H9 (cell line): ENCODE results near the gene PRUNE2. TPM values are rescaled to one million over a fixed set of nuclear protein-coding genes. Genes with fewer than 3 reads are reported as not detected.

Experiments
- DNase-seq: peaks from one replicate; pipeline ENCODE4 v3.0.0-alpha.2; 2017
- H2AFZ ChIP-seq: one replicate; pipeline ENCODE4 v1.6.1; 2013; ENCODE audit warnings: mild to moderate bottlenecking, low read length, control low read depth, moderate library complexity
- H2AK5ac ChIP-seq: 2 replicates; pipeline ENCODE4 v1.6.1; 2013; ENCODE audit warnings: low read length, control low read depth, mixed read lengths; ENCODE audit not compliant: insufficient read length
- H2BK120ac ChIP-seq: one replicate; pipeline ENCODE4 v1.6.1; 2013; ENCODE audit warnings: low read depth, mild to moderate bottlenecking, low read length, control low read depth, inconsistent platforms; ENCODE audit not compliant: poor library complexity, severe bottlenecking
- H2BK12ac ChIP-seq: 2 replicates; pipeline ENCODE4 v1.6.1; 2013; ENCODE audit warnings: low read length, control low read depth, mixed read lengths, low read depth; ENCODE audit not compliant: insufficient read length
- H2BK15ac ChIP-seq: 2 replicates; pipeline ENCODE4 v1.6.1; 2013; ENCODE audit warnings: low read depth, low read length, control low read depth
- H2BK20ac ChIP-seq: one replicate; pipeline ENCODE4 v1.6.1; 2013; ENCODE audit warnings: low read depth, mild to moderate bottlenecking, low read length, control low read depth, inconsistent platforms; ENCODE audit not compliant: poor library complexity, severe bottlenecking
- H2BK5ac ChIP-seq: 2 replicates; pipeline ENCODE4 v1.6.1; 2013; ENCODE audit warnings: low read length, control low read depth, mixed read lengths; ENCODE audit not compliant: insufficient read length
- H3K14ac ChIP-seq: 2 replicates; pipeline ENCODE4 v1.6.1; 2013; ENCODE audit warnings: low read length, control low read depth; ENCODE audit not compliant: insufficient read depth
- H3K18ac ChIP-seq: 2 replicates; pipeline ENCODE4 v1.6.1; 2013; ENCODE audit warnings: low read depth, mild to moderate bottlenecking, mixed read lengths, low read length, control low read depth; ENCODE audit not compliant: insufficient read length
- H3K23ac ChIP-seq: 2 replicates; pipeline ENCODE4 v1.6.1; 2013; ENCODE audit warnings: low read length, control low read depth, mixed read lengths, low read depth; ENCODE audit not compliant: insufficient read length
- H3K23me2 ChIP-seq: 2 replicates; pipeline ENCODE4 v1.6.1; 2013; ENCODE audit warnings: low read depth, mild to moderate bottlenecking, mixed read lengths, low read length, control low read depth; ENCODE audit not compliant: insufficient read length, poor library complexity, severe bottlenecking
- H3K27ac ChIP-seq: 2 replicates; pipeline ENCODE4 v1.5.1; 2013; ENCODE audit warnings: low read length, control low read depth, mixed read lengths, low read depth; ENCODE audit not compliant: insufficient read length
- H3K27me3 ChIP-seq: 2 replicates; pipeline ENCODE4 v1.6.1; 2013; ENCODE audit warnings: low read length, control low read depth, inconsistent platforms; ENCODE audit not compliant: insufficient read depth
- H3K4ac ChIP-seq: 2 replicates; pipeline ENCODE4 v1.6.1; 2013; ENCODE audit warnings: low read depth, mild to moderate bottlenecking, control low read depth, inconsistent platforms, low read length, moderate library complexity
- H3K4me1 ChIP-seq: 2 replicates; pipeline ENCODE4 v1.6.1; 2013; ENCODE audit warnings: low read length, control low read depth, inconsistent platforms; ENCODE audit not compliant: insufficient read depth
- H3K4me2 ChIP-seq: 2 replicates; pipeline ENCODE4 v1.6.1; 2013; ENCODE audit warnings: low read length, control low read depth, mixed read lengths; ENCODE audit not compliant: insufficient read length, insufficient read depth
- H3K56ac ChIP-seq: 2 replicates; pipeline ENCODE4 v1.6.1; 2013; ENCODE audit warnings: low read depth, mild to moderate bottlenecking, mixed read lengths, low read length, control low read depth; ENCODE audit not compliant: insufficient read length
- H3K79me1 ChIP-seq: 2 replicates; pipeline ENCODE4 v1.6.1; 2013; ENCODE audit warnings: low read depth, mild to moderate bottlenecking, moderate library complexity, low read length, control low read depth, inconsistent platforms; ENCODE audit not compliant: insufficient read depth, poor library complexity, severe bottlenecking
- H3K79me2 ChIP-seq: 2 replicates; pipeline ENCODE4 v1.6.1; 2013; ENCODE audit warnings: low read length, control low read depth, inconsistent platforms; ENCODE audit not compliant: insufficient read depth
- H3K9ac ChIP-seq: 2 replicates; pipeline ENCODE4 v1.6.1; 2013; ENCODE audit warnings: low read length, control low read depth, mixed read lengths; ENCODE audit not compliant: insufficient read length; ENCODE audit errors: extremely low read depth
- H3K9me3 ChIP-seq: one replicate; pipeline ENCODE4 v1.6.1; 2013; ENCODE audit warnings: low read depth, low read length, inconsistent platforms; ENCODE audit not compliant: control insufficient read depth
- H3T11ph ChIP-seq: one replicate; pipeline ENCODE4 v1.6.1; 2013; ENCODE audit warnings: mild to moderate bottlenecking, low read length, control low read depth, inconsistent platforms
- H4K20me1 ChIP-seq: one replicate; pipeline ENCODE4 v1.6.1; 2013; ENCODE audit not compliant: control insufficient read depth, insufficient read length, insufficient read depth
- H4K5ac ChIP-seq: 2 replicates; pipeline ENCODE4 v1.6.1; 2013; ENCODE audit warnings: low read depth, mild to moderate bottlenecking, mixed read lengths, low read length, control low read depth; ENCODE audit not compliant: insufficient read length
- H4K8ac ChIP-seq: replicated peaks from 2 replicates; pipeline ENCODE4 v1.6.1; 2013; ENCODE audit warnings: low read length, control low read depth, mixed read lengths, low read depth; ENCODE audit not compliant: insufficient read length
- H4K91ac ChIP-seq: 2 replicates; pipeline ENCODE4 v1.6.1; 2013; ENCODE audit warnings: low read depth, mild to moderate bottlenecking, moderate library complexity, mixed read lengths, low read length, control low read depth; ENCODE audit not compliant: insufficient read length
- H3K27ac Mint-ChIP-seq, 3 experiments: 2 replicates in 2 of 3; 3 replicates in 1 of 3; pipeline ENCODE4 v1.8.0; 2020 to 2021; ENCODE audit warnings: mixed read lengths in 3 of 3, mild to moderate bottlenecking in 1 of 3, moderate library complexity in 1 of 3
- H3K27me3 Mint-ChIP-seq: 2 replicates; pipeline ENCODE4 v1.8.0; 2021; ENCODE audit warnings: low read depth, mild to moderate bottlenecking, moderate library complexity, mixed read lengths
- H3K36me3 Mint-ChIP-seq, 3 experiments: 2 replicates in 2 of 3; 3 replicates in 1 of 3; pipeline ENCODE4 v1.8.0; 2020 to 2021; ENCODE audit warnings: low read depth in 3 of 3, mixed read lengths in 3 of 3; ENCODE audit not compliant: insufficient read depth in 1 of 3
- H3K4me1 Mint-ChIP-seq, 2 experiments: 2 replicates each; pipeline ENCODE4 v1.8.0; 2020; ENCODE audit warnings: mixed read lengths in 2 of 2
- H3K4me3 Mint-ChIP-seq, 2 experiments: 2 replicates in 1 of 2; 3 replicates in 1 of 2; pipeline ENCODE4 v1.8.0; 2020 to 2021; ENCODE audit warnings: mild to moderate bottlenecking in 2 of 2, mixed read lengths in 2 of 2, moderate library complexity in 1 of 2
- H3K9me3 Mint-ChIP-seq, 2 experiments: 2 replicates in 1 of 2; 3 replicates in 1 of 2; pipeline ENCODE4 v1.8.0; 2020; ENCODE audit warnings: mild to moderate bottlenecking in 2 of 2, mixed read lengths in 2 of 2, moderate library complexity in 1 of 2
- CTCF ChIP-seq: fragments of 200-600 bp; sonication (generic); conservative IDR thresholded peaks from 3 replicates; pipeline ENCODE4 v1.8.0; 2021; ENCODE audit warnings: antibody characterized with exemption, mild to moderate bottlenecking
- WGBS: extraction: QIAGEN DNeasy Blood & Tissue Kit; methylation state at CpG from one replicate; pipeline ENCODE4 v1.1.7; 2013; ENCODE audit warnings: missing lambda C conversion rate, low lambda C conversion rate, mixed read lengths; ENCODE audit not compliant: insufficient read length; ENCODE audit errors: extremely low coverage; 5-methylcytosine and 5-hydroxymethylcytosine counted together
- total RNA-seq: library from RNA; stranded (reverse); gene quantifications from 2 replicates; pipeline ENCODE4 v1.2.1, GENCODE V29; 2021

PRUNE2 gene
- total RNA-seq, 1 experiment from 2014 or later: 12.1 TPM

- Mint-ChIP-seq H3K36me3 (no peaks in the 10 kb centered on the region; a peak in 2 of 7 replicates), H3K27me3 (no peaks in the 10 kb centered on the region), H3K9me3 (no peaks in the 10 kb centered on the region), H3K4me3 (no peak overlapping the region), H3K27ac (no peak overlapping the region), H3K4me1 (no peaks in the 10 kb centered on the region)
- Histone ChIP-seq H3K56ac (no peak overlapping the region), H2BK20ac (no peak overlapping the region), H3K9me3 (no peaks in the 10 kb centered on the region), H3K23me2 (no peaks in the 10 kb centered on the region), H2AK5ac (no peak overlapping the region), H4K91ac (no peak overlapping the region), H3K4me1 (no peaks in the 10 kb centered on the region), H3K14ac (no peak overlapping the region), H3K18ac (no peak overlapping the region), H4K5ac (no peak overlapping the region), H2BK5ac (no peak overlapping the region), H3K4ac (no peak overlapping the region), H3K79me2 (no peaks in the 10 kb centered on the region), H2BK120ac (no peak overlapping the region), H3K4me2 (no peak overlapping the region), H2BK15ac (no peak overlapping the region), H3K79me1 (no peaks in the 10 kb centered on the region), H3T11ph (no peak overlapping the region), H3K23ac (no peak overlapping the region), H2AFZ (no peak overlapping the region), H3K27ac (no peak overlapping the region), H3K9ac (no peak overlapping the region), H3K27me3 (no peaks in the 10 kb centered on the region), H4K20me1 (no peaks in the 10 kb centered on the region), H2BK12ac (no peak overlapping the region), H4K8ac (no peak overlapping the region)
- no CpG with 5 or more reads among the region's 4 CpGs for WGBS
- no peak for DNase-seq
- TF ChIP-seq CTCF: no peak
Measured at GRCh38 chr9:76845254-76845653, 60.7 kb downstream of the PRUNE2 start.
